Left lobe of liver (tissue), 2 donors: ENCODE measurements around the gene ADAM23. TPM values are rescaled to one million over a fixed set of nuclear protein-coding genes. Genes with fewer than 3 reads are reported as not detected.

Source experiments
- ATAC-seq: fragments of 200-7000 bp; cut with Tn5 transposase; one replicate; pipeline ENCODE4 v1.9.1; 2020; ENCODE audit warnings: mild to moderate bottlenecking, moderate library complexity
- DNase-seq: peaks from one replicate; pipeline ENCODE4 v3.0.0-alpha.2; 2020; ENCODE audit warnings: low spot score
- total RNA-seq: library from RNA; stranded (reverse); gene quantifications from one replicate; pipeline ENCODE4 v1.2.1, GENCODE V29; 2021
- donor health status: DM: no; HTN: no; CAD: no; lungs with moderate emphysema.
- donor health status: DM: no; HTN: yes; CAD: no.

Gene ADAM23
- total RNA-seq, 1 donor from 2014 or later: 0.03 TPM

- ATAC-seq (no peak), DNase-seq (no peak)
Measured at GRCh38 chr2:206494061-206494460, 50.7 kb downstream of the ADAM23 start.

GRCh38 chr2:206502729-206503128 is 59.4 kb downstream of the ADAM23 start:
- ATAC-seq (no peak), DNase-seq (no peak)

DNA sequence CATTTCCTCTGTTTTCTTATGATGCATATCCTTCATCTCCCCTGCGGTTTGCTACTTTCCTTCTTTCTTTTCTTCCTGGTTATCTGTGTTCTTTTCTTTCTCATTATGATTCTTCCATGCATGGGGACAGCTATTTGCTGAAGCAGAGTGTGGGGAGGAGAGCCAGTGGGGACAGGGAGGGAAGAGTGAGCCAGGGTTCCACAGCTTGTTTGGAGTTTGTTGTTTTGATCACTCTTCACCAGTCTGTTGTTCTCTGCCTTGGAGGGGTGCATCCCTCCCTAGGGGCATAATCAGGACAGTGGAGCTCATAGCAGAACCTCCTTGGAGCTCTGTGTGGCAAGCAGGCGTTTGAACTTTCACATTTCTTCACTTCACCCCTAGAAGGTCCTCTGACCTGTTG is 68.0 kb downstream of the ADAM23 start:
- DNase-seq: no peak
- no peak for ATAC-seq

DNA sequence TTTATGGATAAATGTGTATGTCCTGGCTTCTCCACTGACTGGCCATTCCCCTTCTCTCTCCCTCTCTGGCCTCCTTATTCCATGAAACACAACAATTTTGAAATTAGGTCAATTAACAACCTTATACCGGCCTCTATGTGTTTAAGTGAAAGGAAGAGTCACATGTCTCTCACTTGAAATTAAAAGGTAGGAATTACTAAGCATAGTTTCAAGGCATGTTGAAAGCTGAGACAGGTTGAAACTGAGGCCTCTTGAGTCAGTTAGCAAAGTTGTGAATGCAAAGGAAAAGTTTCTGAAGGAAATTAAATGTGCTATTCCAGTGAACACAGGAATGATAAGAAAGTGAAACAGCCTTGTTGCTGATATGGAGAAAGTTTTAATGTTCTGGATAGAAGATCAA is 69.7 kb downstream of the ADAM23 start:
- ATAC-seq (no peak), DNase-seq (no peak)

DNA sequence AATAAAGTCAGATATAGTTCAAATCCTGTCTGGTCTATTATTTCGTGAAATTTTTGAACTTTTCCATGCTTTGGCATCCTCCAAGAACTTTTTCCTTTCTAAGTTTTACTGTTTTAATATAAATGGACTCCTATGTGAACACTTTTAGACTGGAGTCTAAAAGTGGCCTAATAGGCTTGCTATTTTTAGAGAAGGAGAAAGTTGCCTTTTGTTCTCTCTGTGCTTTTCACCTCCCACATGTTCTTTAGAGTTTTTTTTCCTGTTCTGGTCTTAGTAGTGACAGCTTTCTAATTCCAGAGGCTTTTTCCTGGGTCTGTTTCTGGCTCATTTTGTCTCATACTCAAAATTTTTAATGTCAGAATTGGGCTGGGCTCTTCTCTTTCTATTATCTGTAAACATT is 72.2 kb downstream of the ADAM23 start:
- no peak for DNase-seq
- no peak for ATAC-seq

DNA sequence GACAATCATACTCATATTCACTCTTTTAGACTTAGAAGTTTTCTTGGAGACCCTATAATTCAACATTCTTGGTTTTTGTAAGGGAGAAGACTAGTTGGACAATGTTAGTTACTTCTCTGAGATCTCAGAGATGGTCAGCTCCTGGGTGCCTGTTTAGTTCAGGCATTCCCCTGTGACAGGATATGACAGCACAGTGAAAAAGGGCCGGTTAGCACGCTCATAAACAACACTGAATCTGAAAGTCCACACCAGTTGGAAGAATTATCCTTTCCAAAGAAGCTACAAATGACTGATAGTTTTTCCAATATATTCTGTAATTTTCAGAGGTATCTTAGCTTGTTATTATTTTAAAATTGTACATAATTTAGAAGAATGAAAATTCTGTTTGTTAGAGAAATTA is 75.7 kb downstream of the ADAM23 start:
- DNase-seq: no peak

GRCh38 chr2:206520450-206520849 is 77.1 kb downstream of the ADAM23 start:
- DNase-seq (no peak), ATAC-seq (no peak)

More for the DNA sequence above, 75.7 kb downstream of the ADAM23 start:
- ATAC-seq: no peak

DNA sequence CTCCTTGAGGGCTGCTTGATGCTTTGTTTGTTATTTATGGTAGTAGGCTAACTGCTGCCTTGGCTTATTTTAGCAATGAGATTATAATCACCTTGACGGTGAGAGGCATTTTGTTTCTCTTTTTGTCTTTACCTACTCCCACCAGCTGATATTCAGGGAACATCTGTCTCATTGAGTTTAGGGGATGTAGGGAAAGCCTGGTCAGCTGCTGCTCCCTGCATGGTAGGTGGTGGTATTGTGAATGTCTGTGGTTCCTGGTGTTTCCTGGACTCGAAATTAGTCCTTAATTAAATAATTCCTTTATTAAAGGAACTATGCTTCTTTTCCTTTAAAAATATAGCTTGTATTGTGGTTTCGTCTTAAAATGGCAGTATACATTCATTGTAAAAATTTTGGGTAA is 77.8 kb downstream of the ADAM23 start:
- ATAC-seq (no peak), DNase-seq (no peak)

- DNase-seq: no peak
- ATAC-seq: no peak
Measured at GRCh38 chr2:206521612-206522011, 78.3 kb downstream of the ADAM23 start.

- DNase-seq (no peak), ATAC-seq (no peak)
Measured at GRCh38 chr2:206526416-206526815, 83.1 kb downstream of the ADAM23 start.

GRCh38 chr2:206527153-206527552 is 83.8 kb downstream of the ADAM23 start:
- DNase-seq (no peak), ATAC-seq (no peak)

GRCh38 chr2:206530727-206531126 is 87.4 kb downstream of the ADAM23 start:
- DNase-seq (no peak), ATAC-seq (no peak)

DNA sequence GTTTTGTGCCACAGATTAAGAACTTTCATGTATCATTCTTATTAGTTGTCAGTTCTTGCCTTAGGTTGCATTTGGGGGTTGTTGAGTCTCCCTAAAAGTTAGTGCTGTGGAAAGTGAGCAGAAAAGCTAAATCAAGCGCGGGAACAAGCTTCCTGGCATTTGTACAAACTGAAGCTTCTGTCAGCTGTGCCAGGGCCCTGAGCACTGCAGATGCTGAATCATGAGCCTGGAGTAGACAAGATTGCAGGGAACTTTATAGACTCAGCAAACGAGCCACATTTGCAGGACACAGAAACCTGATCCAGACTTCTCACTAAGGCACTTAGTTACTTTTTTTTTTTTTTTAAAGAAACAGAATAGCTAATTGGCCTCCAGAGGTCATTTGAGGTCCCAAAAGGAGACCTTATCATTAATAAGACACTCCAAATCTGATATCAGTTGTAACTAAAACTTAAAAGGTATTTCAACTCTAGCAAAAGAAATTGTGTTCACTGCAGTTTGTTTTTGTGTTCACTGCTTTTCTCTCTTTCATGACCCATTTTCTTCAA is 88.7 kb downstream of the ADAM23 start:
- DNase-seq (no peak), ATAC-seq (no peak)

- DNase-seq (no peak), ATAC-seq (no peak)
Measured at GRCh38 chr2:206533977-206534376, 90.6 kb downstream of the ADAM23 start.

- ATAC-seq: no peak
Measured at GRCh38 chr2:206535260-206535986, 92.1 kb downstream of the ADAM23 start.

DNA sequence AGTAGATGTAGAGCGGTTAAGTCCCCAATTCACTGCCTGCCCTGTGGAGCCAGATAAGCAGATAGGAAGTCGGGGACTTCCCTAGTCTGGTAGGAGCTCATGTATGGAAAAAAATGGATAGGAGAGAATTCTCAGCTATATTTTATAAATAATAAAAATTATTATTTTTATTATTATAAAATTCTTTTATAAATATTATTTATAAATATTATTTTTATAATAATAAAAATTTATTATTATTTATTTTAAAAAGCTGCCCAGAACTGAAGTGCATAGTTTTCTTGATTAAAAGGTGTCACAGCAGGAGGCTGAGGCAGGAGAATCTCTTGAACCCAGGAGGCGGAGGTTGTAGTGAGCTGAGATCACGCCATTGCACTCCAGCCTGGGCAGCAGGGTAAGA is 97.4 kb downstream of the ADAM23 start:
- ATAC-seq (no peak), DNase-seq (no peak)

More at GRCh38 chr2:206535260-206535986, 92.1 kb downstream of the ADAM23 start:
- no peak for DNase-seq

DNA sequence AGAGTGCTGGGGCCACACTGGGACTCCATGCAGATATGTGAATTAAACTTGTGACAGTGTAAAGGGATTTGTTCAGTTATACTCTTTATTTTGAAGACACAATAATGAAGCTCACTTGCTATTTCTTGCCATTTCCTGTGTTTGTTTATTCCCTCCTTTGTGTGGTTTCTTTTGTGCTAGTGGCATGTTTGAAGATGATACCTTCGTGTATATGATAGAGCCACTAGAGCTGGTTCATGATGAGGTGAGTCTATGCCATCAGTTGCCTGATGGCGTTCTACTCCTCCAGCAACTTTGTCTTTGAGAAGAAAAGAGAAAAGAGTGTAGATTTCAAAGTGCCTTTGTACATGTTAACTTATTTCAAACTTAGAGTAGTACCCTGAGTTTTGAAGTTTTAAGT is 99.7 kb downstream of the ADAM23 start:
- DNase-seq (no peak), ATAC-seq (no peak)

- ATAC-seq (peak; percentile 49), DNase-seq (no peak)
Measured at GRCh38 chr2:206548383-206548782, 105.1 kb downstream of the ADAM23 start.

DNA sequence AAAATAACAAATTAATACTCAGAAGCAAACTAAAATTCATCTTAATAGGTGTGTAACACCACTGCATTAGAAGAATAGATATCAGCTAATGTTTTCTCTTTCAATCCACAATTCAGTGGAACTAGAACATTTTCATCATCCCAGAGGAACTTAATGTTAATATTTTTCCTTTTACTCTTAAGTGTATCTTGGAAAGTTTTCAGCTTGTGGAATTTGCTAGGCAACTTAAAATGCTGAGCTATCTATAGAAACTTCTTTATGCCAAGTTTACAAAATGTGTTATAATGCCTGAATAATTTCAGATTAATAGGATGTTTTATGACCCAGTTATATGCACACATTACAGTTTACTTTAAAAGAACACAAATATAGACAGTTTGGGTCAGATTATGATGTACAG is 112.4 kb downstream of the ADAM23 start:
- DNase-seq: no peak
- ATAC-seq: no peak

DNA sequence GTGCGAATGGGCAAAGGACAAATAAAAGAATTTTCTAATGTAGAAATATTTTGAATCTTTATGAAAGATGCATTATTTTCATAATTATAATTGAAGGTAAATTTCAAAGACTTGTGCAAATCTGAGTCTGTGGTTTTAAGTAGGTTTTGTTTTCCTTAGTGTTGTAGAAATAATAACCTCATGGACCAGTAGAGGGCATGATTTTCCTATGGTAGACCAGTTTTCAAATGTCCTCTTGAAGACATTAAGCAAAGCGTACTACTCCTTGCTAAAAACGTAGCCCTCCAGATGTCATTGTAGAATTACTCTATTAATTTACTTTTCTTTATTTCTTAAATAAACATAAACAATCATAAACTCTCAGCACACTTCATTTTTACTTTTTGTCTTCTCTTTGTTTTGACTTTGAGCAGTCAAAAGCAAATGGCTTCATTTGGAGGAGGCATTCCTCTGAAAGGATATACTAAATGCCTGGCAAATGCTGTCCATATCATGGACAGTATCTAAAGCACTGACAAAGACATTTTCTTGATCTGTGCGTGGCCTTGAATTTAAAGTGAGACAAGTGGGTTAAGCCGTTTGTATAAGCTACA is 113.1 kb downstream of the ADAM23 start:
- ATAC-seq (peak; percentile 69), DNase-seq (no peak)

DNA sequence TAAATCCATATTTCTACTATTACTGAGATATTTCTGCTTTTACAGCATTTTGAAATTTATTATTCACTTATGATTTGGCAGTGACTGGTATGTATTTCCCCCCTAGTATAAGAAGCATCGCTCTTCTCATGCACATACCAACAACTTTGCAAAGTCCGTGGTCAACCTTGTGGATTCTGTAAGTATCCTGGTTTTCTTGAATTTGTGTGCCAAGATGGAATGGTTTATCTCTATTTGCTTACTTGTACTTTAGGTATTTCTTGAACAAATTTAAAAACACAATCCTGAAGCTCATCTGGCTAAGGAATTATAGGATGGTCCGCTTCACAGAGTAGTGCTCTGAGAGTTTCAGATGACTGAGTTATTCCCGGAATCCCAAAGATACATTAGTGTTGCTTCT is 114.0 kb downstream of the ADAM23 start:
- no peak for ATAC-seq
- no peak for DNase-seq

- DNase-seq: no peak
Measured at GRCh38 chr2:206558492-206558891, 115.2 kb downstream of the ADAM23 start.

GRCh38 chr2:206561962-206562361 is 118.6 kb downstream of the ADAM23 start:
- no peak for ATAC-seq
- no peak for DNase-seq

More at GRCh38 chr2:206558492-206558891, 115.2 kb downstream of the ADAM23 start:
- no peak for ATAC-seq
